HG02623 (cell line): Measurements from ENCODE around the gene SYP.
A peak's percentile ranks its signal among the peaks of the same experiment; 100 is the strongest.

Experiments
- ATAC-seq: cut with Tn5 transposase; IDR thresholded peaks from one replicate; pipeline ENCODE4 v1.9.1; 2021; ENCODE audit warnings: moderate library complexity; ENCODE audit not compliant: unreplicated experiment

Gene SYP

GRCh38 chrX:49221868-49222267, 21.9 kb upstream of the SYP start:
- ATAC-seq: no peak

DNA sequence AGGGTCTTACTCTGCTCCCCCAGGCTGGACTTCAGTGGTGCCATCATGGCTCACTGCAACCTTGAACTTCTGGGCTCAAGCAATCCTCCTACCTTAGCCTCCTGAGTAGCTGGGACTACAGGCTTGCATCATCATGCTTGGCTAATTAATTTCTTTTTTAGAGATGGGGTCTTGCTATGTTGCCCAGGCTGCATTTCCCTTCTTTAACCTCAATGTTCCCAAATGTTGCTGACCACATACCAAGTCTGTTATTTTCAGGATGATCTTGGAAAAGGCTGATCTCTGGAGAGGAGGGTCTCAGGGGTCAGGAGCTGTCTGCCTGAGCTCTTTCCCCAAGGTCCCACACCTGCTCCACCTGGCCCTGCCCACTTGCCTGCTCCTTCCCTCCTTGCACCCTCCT, 20.1 kb upstream of the SYP start:
- no peak for ATAC-seq

DNA sequence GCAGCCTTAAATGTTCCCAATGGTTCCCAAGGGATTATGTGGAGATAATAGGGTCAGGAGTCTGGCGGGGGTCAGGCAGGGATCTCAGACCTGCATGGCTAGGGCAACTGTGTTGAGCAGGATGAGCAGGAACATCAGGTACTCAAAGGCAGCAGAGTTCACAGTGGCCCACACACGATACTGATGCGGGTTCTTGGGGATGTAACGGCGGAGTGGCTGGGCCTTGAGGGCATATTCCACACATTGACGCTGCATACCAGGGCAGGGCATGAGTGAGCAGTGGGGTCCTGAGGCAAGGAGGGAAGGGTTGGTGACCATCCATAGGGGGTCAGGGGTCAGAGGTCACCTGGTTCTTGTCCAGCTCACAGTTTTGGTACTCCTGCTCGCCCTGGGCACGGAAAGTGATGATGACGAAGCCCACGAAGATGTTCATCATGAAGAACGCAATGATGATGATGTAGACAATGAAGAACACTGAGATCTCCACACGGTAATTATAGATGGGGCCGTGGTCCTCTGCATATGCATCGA, 15.1 kb upstream of the SYP start:
- no peak for ATAC-seq

DNA sequence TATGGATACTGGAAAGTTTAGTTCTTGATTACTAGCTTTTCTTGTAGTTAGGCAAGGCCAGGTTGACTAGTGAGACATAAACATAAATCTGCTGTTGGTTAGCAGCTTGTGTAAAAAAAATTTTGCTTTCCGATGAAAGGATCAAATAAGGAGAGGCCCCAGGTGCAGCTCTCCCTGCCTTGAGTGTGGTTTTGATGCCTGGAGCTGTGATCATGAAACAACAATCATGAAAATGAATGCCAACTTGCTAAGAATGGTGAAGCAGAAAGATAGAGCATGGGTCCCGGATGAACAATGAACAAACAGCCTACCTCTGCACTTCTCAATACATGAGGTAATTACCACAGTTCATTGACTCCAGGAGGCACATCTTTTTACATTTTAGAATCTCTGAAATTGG, 14.4 kb upstream of the SYP start:
- ATAC-seq: no peak

DNA sequence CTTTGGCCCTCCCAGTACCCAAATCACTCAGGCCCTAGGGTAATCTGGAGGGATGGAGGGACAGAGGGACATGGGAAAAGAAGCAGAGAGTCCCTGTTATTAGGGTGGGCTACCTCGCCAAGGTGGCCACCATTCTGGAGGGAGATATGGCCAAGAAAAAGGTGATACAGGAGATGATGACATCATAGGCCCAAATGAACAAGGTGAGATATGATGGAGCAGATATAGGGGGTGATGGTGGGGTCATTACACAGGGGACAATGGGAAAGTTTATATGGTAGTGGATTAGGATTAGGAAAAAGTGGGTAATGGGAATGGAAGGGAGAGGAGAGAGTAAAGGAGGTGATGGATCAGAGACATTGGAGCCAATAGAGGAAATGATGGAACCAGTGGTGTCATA, 12.9 kb upstream of the SYP start:
- no peak for ATAC-seq

GRCh38 chrX:49212209-49212608, 12.2 kb upstream of the SYP start:
- ATAC-seq: no peak

DNA sequence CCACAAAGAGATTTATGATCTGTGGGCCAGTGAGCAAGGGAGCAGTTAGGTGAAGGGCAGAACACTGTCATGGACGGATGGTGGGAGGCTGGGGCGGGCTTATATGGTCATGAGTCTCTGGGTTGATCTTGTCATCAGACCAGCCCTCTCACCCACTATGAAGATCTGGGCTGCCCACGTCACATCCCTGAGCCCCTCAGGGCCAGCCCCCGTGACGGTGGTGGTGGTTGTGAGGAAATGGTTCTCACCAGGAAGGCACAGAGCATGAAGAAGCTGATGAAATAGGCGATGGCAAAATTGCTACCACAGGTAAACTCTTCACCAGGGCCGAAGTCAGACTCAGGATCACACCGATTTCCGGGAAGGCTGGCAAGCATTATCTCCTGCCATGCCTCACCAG, 11.1 kb upstream of the SYP start:
- ATAC-seq: no peak

DNA sequence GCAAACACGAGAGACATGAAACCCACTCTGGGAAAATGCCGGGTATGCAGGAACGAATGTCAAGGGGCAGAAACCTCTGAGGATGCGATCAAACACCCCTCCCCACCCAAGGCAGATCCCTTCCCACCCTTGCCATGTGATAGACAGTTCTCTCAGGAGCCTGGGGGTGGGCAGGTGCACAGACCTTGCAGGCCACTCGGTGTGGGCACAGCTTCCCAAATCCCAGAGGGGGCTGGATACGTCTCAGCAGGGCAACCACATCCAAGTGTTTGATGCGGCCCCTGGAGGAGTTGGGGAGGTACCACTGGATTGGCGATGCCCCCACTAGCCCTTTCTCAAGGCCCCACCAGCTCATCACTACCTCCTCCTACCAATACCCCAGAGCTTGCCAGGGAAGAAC, 10.4 kb upstream of the SYP start:
- no peak for ATAC-seq

- ATAC-seq: no peak
Observed at GRCh38 chrX:49209434-49210251, 9.7 kb upstream of the SYP start.

DNA sequence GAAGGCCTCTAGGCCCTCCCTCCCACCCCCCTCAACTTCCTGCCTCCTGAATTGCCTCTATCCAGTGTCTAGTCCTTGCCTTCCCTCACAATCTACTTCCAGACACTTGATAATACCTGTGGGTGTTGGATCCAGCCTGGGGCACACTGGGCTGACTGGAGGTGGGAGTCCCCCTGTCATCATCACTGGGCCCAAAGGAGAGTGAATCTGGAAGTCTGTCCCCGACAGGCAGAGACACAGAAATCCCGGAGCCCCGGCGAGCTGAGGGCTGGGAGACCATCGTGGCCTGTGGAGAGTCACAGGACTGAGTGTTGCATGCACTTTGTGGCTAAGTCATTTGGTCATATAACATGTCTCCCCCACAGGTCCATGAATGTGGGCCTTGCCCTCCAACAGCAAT, 8.4 kb upstream of the SYP start:
- no peak for ATAC-seq

- no peak for ATAC-seq
Observed at GRCh38 chrX:49206543-49206942, 6.5 kb upstream of the SYP start.

DNA sequence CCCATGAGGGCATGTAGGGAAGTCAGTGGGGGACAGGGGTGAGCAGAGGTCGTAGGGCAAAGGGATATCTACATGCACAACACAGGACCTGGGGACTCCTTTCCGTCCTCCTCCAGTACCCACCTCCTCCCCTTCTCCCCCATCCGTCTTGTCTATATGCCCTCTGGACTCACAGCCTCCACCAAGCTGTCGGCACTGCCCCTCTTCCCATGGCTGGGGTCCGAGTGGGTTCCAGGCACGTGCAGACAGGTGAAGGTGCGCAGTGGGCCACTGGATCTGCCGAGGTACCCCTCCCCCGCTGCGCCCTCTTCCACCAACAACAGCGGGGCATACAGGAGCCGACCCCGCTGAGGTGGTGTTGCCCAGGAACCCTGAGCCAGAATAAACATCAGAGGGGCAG, 5.5 kb upstream of the SYP start:
- ATAC-seq: no peak

GRCh38 chrX:49204709-49205108, 4.7 kb upstream of the SYP start:
- ATAC-seq: no peak

DNA sequence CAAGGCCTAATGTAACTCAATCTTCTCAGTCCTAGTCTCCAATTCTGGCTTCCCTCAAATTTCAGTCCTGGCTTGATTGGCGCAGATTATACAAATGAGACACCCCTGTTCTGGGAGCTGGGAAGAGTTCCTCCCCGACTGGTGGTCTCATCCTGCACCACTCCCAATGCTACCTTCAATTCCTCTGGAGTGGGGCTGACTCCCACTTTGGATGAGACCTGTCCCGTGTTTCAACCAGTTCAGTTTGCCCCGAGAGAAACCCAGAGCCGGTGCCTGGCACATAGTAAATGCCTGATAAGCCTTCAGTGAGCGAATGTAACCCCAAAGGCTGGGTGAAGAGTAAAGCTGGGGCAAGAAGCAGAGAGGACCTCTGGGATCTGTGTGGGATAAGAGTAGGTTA, 4.0 kb upstream of the SYP start:
- ATAC-seq: no peak

- ATAC-seq: no peak
Observed at GRCh38 chrX:49203536-49203935, 3.5 kb upstream of the SYP start.

- no peak for ATAC-seq
Observed at GRCh38 chrX:49202022-49202421, 2.0 kb upstream of the SYP start.

DNA sequence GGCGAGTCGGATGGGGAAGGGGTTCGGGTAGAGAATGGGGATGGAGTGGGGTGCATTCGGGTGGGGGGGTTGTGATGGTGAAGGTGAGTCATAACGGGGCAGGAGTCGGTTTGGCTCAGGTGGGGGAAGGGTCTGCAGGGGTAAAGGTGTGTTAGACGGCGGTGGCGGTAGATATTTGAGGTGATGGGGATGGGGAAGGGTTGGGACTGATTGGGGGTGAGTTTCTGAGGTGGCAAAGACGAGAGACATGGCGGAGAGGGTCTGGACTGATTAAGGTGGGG, 738 bp downstream of the SYP start:
- no peak for ATAC-seq

DNA sequence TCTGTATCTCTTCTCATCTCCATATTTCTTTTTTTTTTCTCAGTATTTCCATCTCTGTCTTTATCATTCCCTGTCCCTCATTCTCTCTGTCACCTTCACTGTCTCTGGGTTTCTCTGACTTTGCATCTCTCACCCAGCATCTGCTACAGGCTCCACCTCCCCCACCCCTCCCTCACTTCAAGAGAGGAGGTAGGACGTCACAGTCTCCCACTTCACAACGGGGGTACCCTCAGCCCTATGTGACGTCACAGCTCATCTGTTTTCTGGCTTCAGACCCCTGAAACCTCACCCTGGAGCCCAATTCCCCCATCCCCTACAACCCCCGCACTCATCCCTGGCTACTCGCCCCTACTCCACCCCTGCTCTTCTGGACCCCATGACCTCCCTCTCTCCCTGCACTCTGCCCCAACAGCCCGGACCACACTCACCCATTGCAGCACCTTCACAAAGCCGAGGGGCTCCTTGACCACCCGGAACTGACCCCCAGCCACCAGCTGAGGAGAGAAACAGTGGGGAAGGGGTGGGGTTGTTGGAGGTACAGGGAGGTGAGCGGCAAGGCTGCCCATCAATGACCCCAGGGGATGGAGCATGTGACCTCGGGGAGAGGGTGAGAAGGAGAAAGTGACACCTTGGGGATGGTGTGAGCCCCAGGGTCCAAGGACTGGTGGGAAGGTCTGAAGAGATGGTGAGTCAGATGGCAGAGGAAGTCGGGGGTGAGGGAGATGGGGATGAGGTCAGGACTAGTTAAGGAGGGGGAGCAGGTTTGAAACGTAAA, 1.3 kb downstream of the SYP start:
- ATAC-seq: no peak

DNA sequence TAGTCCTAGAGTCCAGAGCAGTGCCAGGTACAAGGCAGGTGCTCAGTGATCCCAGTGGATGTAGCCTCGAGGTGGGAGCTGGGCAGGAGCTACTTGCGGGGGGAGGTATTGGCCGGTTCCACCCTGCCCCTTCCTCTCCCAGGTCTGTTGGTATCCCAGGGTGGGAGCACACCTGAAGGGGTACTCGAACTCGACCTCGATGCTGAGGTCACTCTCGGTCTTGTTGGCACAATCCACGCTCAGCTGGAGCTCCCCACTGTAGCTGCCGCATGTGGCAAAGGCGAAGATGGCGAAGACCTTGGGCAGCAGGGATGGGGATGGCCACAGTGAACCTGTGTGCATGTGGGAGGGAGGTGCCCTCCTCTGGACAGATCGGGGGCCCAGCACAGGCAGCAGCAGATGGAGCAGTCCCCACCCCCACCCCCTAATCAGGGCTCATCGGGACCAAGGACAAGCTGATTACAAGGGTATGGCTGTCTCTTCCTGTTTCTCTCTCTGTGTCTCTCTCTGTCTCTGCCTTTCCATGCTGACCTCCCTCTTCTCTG, 2.4 kb downstream of the SYP start:
- ATAC-seq: no peak

DNA sequence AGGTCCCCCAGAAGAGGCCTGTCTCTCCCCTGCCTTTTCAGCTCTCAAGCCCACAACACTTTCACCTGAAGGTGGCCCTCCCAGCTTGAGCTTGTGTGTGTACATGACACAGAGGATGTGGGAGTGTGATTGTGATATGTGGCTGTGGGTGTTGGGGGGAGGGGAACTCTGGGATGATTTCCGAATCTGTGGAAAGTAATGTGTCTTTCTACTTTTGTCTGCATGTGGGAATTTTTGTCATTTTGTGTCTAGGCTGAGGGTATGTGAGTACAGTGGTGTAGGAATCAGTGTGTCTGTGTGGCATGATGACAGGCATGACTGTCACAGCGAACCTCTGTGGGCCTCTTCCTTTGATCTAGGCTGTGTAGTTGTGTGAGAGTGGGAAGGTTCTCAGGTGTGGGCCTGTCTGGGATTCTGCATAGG, 6.4 kb downstream of the SYP start:
- no peak for ATAC-seq

DNA sequence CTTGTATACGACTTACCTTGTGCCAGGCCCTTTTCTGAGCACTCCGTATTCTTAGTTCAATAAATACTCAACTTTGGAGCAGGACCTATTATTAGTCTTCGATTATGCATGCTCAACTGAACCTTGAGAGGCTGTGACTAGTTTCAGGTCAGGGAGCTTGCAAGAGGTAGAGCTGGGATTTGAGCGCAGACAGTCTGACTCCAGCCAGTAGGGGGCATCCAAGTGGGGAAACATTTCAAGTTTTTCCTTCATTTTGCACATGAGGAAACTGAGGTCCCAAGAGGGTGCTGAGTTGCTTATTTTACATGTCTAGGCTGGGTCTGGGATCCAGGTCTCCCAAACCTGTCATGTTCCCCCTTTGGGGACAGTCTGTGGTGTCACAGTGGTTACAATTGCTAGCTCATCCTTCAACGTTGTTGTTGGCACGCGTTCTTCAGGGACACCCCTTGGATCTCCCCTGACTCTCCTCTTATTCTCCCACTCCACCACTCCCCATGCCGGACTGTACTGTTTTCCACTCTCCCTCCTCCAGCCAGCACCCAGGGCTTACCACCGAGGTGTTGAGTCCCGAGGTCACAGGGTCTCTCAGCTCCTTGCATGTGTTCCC, 7.2 kb downstream of the SYP start:
- no peak for ATAC-seq

DNA sequence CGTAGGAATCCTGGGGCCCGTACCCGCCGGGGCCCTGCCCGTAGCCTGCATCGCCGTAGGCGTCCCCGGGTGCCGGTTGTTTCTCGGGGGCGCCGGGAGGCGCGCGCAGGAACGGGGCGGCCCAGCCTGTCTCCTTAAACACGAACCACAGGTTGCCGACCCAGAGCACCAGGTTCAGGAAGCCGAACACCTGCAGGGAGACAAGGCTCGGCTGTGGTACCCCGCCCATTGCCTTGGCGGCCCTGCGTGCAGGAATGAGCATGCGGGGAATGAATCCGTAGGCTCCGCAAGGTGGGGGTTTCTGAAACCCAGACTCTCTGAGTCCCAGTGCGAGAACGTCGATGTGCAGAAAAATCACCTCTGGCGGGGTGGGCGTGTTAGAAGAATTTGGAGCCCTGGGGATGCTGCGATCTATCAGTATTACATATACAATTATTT, 8.4 kb downstream of the SYP start:
- ATAC-seq: peak; percentile 3
